Muscle layer of colon (tissue), 2 donors: Measurements from ENCODE around the gene NISCH.

Source experiments
- H3K27ac ChIP-seq: one replicate; pipeline ENCODE4 v1.7.0; 2013; ENCODE audit warnings: low read depth, mild to moderate bottlenecking, low read length, moderate library complexity
- H3K27me3 ChIP-seq, 2 donors: one replicate each; pipeline ENCODE4 v1.7.0; 2013; ENCODE audit warnings: low read length in 2 of 2, mild to moderate bottlenecking in 2 of 2; ENCODE audit not compliant: insufficient read depth in 2 of 2, control insufficient read depth in 1 of 2
- H3K36me3 ChIP-seq: one replicate; pipeline ENCODE4 v1.7.0; 2013; ENCODE audit warnings: mild to moderate bottlenecking, low read length; ENCODE audit not compliant: insufficient read depth
- H3K4me1 ChIP-seq: one replicate; pipeline ENCODE4 v1.7.0; 2013; ENCODE audit warnings: mild to moderate bottlenecking, low read length; ENCODE audit not compliant: insufficient read depth
- H3K4me3 ChIP-seq, 2 donors: one replicate each; pipeline ENCODE4 v1.7.0; 2013; ENCODE audit warnings: low read length in 2 of 2, low read depth in 1 of 2, mild to moderate bottlenecking in 1 of 2, moderate library complexity in 1 of 2
- H3K9ac ChIP-seq: one replicate; pipeline ENCODE4 v1.7.0; 2013; ENCODE audit warnings: low read length
- H3K9me3 ChIP-seq: one replicate; pipeline ENCODE4 v1.7.0; 2013; ENCODE audit warnings: mild to moderate bottlenecking, low read length
- donor health status: abdominal sarcoma.
- donor health status: Adenocarcinoma of cecum.

NISCH gene

DNA sequence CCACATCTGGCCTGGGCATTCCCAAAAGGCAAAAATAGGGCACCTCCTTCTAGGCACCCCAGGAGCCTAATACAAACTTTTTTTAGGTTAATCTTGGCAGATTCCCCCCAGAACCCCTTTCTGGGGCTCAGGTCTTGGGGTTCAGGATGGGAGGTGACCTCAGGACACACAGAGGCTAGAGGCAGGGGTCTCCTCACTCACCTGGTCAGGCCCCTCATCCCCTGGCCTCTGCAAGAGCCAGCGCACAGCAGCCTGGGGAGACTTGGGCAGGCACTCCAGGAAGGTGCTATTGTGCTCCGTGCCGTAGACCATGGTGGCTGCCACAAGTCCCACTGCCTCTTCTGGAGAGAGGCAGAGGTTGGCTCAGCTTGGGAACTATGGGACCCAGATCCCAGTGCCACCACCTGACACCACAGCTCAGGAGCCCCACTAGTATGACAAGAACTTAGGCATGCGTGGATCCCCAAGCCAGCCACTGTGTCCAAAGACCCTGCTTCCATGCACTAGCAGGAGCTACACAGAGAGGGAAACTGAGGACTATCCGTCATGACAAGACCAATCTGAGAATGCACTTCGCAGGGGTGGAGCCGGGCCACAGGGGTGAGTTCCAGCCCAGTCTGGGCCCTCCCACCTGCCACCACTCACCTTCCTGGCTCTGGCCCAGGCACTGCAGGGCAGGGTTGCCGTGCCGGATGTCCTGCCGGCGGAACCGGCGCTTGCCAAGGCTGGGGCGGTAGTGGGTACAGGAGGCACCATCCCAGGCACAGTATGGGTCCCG is 17.9 kb upstream of the NISCH start:
- H3K9ac ChIP-seq, result no peak overlapping the region
- no peaks in the 10 kb centered on the region for H3K36me3 ChIP-seq
- no peak overlapping the region for H3K4me3 ChIP-seq
- no peaks in the 10 kb centered on the region for H3K4me1 ChIP-seq
- no peaks in the 10 kb centered on the region for H3K9me3 ChIP-seq
- H3K27me3 ChIP-seq, result no peaks in the 10 kb centered on the region
- no peak overlapping the region for H3K27ac ChIP-seq

DNA sequence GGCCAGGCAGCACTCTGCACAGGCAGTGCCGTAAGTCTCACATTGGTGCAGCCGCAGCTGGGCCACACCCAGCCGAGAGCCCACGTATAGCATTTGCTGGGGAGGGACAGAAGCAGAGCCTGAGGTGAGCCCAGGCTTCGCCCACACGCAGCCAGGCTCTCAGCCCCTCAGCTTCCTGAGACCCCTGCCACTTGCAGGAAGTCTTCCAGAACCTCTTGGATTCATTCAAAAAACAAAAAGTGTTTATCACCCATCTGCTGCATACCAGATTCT is 17.4 kb upstream of the NISCH start:
- no peaks in the 10 kb centered on the region for H3K4me1 ChIP-seq
- H3K27me3 ChIP-seq, result no peaks in the 10 kb centered on the region
- no peaks in the 10 kb centered on the region for H3K36me3 ChIP-seq
- no peaks in the 10 kb centered on the region for H3K9me3 ChIP-seq
- H3K9ac ChIP-seq, result no peak overlapping the region
- no peak overlapping the region for H3K27ac ChIP-seq
- H3K4me3 ChIP-seq, result no peak overlapping the region

DNA sequence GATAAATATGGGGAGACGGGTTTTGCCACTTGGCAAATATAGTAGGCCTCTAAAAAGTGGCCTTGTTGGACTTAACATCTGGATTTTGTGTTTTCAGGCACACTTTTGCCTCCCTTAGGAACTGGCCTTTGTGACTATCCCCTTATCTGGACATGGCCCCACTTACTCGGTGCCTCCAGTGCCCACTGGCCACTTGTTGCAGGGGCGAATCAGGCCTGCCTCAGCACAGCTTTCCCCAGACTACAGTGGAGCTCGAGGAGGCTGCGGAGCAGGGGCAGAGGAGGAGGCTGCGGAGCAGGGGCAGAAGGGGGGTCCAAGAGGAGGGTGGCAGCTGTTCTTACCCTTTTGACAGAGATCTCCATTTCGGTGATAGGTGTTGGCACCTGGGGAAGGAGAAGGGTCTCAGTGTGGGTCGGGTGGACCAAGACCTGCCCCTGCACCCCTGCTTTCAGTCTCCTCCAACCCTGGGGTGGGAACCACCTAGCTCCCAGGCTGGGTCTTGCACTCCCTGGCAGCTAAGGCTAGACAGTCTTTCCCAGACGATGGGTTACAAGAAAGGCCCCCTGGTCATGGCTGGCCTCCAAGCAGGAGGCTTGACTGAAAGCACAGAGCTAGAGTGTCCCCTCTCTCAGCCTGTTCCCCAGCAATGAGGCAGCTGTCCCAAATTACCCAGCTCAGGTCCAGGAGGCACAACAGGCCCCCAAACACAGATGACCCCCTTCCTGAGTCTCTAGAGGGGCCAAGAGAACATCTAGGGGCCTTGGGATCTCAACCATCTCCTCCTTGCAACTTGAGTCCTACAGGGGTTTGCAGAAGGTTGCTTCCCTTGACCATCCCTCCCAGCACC is 16.6 kb upstream of the NISCH start:
- no peaks in the 10 kb centered on the region for H3K9me3 ChIP-seq
- no peaks in the 10 kb centered on the region for H3K4me1 ChIP-seq
- no peaks in the 10 kb centered on the region for H3K36me3 ChIP-seq
- H3K9ac ChIP-seq, result no peak overlapping the region
- no peak overlapping the region for H3K27ac ChIP-seq
- no peaks in the 10 kb centered on the region for H3K27me3 ChIP-seq
- no peak overlapping the region for H3K4me3 ChIP-seq

DNA sequence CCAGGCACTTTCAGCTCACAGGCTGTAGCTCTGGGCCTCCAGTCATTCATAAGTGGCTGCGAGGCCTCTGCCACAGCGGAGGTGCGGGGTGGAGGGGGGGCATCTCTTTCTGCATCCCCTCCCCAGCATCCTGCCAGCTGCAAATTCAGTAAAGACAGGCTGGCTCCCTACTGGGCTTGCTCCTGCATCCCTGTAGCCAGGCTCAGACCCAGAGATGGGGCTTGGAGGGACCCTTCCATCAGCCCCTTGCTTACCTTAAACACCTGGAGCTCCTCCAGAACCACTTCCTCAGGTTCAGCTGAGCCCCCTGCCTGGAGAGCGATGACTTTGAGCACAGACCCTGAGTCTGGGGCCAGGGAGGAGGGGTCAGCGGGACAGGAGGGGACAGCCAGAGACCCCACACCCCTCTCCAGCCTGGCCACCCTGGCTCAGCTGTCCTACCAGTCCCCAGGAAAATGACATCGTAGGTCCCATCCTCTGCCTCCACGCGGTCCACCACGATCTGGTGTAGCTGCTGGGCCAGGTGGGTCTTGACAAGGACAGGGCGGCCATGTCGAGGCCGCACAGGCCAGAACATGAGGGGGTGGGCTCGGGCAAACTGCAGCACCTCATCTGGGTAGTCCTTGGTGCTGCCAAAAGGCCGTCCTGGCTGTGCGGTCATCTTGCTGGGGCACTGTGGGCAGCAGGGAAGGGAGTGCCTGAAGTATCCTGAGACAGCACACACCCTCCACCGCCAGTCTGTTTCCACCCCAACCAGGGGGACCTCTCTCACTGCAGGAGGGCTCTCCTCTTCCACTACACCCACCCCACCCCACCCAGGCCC is 15.8 kb upstream of the NISCH start:
- no peaks in the 10 kb centered on the region for H3K36me3 ChIP-seq

DNA sequence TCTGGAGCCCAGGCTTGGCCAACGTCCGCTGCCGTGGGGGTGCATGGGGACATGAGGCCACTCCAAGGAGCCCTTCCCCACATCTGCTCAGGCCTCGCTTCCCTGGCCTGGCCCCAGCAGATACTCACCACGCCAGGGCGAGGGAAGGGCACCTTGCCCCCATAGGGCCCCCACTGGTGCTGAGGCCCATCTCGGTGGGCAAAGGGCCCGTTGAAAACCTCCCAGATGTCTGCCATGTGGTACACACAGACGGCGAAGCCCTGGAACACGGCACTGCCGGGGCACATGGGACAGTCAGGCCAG is 15.2 kb upstream of the NISCH start:
- Histone ChIP-seq H3K4me1 (peaks cover 2% of the 10 kb centered on the region), H3K27me3 (no peaks in the 10 kb centered on the region), H3K9ac (no peak overlapping the region), H3K36me3 (no peaks in the 10 kb centered on the region), H3K4me3 (no peak overlapping the region), H3K9me3 (no peaks in the 10 kb centered on the region), H3K27ac (no peak overlapping the region)

More for the DNA sequence above, 15.8 kb upstream of the NISCH start:
- H3K9ac ChIP-seq, result no peak overlapping the region
- no peak overlapping the region for H3K27ac ChIP-seq
- no peaks in the 10 kb centered on the region for H3K27me3 ChIP-seq
- no peak overlapping the region for H3K4me3 ChIP-seq
- H3K9me3 ChIP-seq, result no peaks in the 10 kb centered on the region
- H3K4me1 ChIP-seq, result no peaks in the 10 kb centered on the region

DNA sequence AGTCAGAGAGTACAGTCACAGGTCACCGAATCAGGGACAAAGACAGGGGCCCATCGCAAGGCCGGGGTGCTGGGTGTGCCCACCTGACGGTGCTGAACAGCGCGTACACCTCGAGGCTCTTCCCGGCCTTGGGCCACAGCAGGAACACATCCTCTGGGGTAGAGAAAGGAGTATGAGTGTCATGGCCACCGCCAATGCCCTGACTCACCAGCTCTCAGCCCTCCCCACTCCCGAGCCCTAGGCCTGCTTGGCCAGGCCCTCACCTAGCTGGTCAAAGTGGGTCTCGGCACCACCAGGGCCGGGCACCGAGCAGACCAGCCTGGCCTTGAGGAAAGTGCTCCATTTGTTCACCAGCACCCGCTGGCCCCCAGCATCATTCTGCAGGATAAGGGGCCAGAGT is 14.7 kb upstream of the NISCH start:
- Histone ChIP-seq H3K9me3 (no peaks in the 10 kb centered on the region), H3K27ac (no peak overlapping the region), H3K27me3 (no peaks in the 10 kb centered on the region), H3K4me3 (no peak overlapping the region), H3K9ac (no peak overlapping the region), H3K36me3 (no peaks in the 10 kb centered on the region), H3K4me1 (peaks cover 7% of the 10 kb centered on the region)

DNA sequence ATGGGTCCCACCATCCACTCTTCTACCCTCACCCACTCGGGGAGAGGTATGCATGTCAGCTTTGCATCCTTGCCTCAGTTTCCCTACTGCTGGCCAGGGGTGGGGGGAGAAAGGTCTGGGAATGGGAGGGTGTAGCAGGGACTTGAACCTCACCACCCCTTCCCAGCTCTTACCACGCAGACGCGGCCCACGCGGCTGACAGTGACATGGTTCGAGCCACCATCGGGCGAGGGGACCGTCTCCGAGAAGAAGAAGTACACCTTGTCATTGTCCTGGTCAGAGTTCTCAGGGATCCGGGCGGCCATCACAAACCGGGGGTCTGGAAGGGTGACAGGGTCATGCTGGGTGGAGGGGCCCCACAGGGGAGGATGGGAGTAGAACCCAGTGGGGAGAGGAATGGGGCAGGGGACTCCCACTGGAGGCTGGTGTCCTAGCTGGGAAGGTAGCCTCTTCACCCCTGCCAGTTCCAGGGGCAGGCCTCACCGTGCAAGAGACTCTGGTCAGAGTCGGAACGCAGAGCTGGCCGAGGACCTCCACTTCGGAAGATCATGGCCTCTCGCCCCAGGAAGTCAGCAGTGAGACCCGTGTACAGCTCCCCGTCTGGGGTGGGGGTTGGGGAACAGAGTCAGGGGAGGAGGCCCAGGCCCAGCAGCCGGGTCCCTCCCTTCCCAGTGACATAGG is 14.2 kb upstream of the NISCH start:
- Histone ChIP-seq H3K27me3 (no peaks in the 10 kb centered on the region), H3K36me3 (no peaks in the 10 kb centered on the region), H3K9ac (no peak overlapping the region), H3K27ac (no peak overlapping the region), H3K4me3 (no peak overlapping the region), H3K4me1 (peaks cover 8% of the 10 kb centered on the region), H3K9me3 (no peaks in the 10 kb centered on the region)

DNA sequence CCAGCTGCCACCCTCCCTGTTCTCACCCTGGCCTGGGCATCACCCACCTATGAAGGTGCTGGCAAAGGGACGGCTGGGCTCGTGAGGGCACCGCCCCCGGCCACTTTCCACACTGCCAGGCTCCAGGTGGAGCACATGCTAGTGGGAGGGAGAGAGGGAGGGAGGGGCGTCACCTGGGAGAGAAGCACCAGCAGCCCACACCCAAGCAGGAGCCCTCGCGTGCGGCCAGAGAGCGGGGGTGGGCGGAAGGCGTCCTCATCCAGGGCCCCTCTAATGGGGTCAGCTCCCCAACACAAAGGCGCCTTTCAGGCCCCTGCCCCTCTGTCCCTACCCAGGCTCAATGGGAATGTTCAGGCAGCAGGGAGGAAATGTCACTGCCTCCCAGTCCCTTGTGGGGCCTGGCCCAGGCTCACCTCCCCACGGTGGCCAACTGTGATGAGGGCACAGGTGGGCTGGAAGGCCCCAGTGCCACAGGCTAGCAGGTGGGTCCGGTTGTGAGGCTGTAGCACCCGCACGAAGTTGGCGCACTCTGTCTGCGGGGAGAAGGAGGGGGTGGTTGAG is 13.6 kb upstream of the NISCH start:
- no peak overlapping the region for H3K9ac ChIP-seq

DNA sequence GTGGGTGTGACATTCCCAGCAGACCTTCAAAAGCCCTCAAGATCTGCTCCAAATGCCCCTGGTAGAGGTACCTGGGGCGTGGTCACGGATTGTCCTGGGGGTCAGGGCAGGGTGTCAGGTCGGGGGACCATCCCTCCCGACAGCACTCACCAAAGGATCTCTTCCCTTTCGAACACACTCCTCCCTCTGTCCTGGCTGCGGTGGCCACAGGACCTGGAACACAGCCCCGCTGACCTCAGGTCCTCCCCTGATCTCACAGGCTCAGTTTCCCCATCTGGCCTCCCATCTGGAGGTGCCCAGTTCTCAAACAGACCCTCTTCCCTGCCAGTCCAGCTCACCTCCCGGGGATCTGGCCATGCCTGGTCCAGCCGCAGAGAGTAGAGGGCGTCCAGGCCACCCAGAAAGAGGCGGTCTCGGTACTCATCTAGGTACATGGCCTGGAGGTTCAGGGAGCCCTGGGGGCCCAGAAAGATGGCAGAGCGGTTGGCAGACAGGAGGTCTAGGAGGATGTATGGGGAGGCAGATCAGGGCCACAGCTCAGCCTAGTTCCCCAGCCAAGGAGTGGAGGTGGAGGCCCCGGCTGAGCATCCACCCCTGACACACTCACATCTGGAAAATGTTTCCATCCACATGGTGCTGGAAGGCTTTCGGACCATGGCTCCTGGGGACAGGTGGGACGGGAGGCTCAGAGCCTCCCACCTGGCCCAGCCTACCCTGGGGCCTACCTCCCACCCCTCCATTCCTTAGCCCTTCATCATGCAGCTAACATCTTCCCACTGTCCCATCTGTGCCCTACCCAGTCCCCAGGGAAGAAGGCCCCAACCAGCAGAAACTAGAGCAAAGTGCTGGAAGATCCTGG is 12.8 kb upstream of the NISCH start:
- Histone ChIP-seq H3K9ac (no peak overlapping the region), H3K9me3 (no peaks in the 10 kb centered on the region), H3K27ac (no peak overlapping the region), H3K36me3 (no peaks in the 10 kb centered on the region), H3K4me1 (peaks cover 13% of the 10 kb centered on the region), H3K4me3 (no peak overlapping the region), H3K27me3 (no peaks in the 10 kb centered on the region)

More for the DNA sequence above, 13.6 kb upstream of the NISCH start:
- Histone ChIP-seq H3K9me3 (no peaks in the 10 kb centered on the region), H3K4me1 (peaks cover 11% of the 10 kb centered on the region), H3K27me3 (no peaks in the 10 kb centered on the region), H3K27ac (no peak overlapping the region), H3K4me3 (no peak overlapping the region), H3K36me3 (no peaks in the 10 kb centered on the region)

DNA sequence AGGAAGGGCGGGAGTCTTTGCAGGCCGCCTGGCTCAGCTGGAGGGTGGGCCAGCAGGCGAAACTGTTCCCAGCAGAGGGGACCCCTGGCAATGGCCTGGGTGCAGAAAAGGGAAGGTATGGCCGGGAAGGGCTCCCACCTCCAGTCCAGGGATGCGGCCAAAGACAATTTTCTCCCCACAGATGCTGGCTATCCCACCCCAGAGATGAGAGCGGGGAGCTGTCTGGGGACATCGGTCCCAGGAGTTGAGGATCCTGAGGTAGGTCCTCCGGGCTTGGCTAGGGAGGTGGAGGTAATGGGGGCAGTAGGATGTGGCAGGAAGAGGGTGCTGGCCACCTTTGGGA is 12.2 kb upstream of the NISCH start:
- H3K9ac ChIP-seq, result no peak overlapping the region
- no peaks in the 10 kb centered on the region for H3K27me3 ChIP-seq
- no peak overlapping the region for H3K27ac ChIP-seq
- no peak overlapping the region for H3K4me3 ChIP-seq
- H3K9me3 ChIP-seq, result no peaks in the 10 kb centered on the region
- no peaks in the 10 kb centered on the region for H3K36me3 ChIP-seq
- H3K4me1 ChIP-seq, result peaks cover 13% of the 10 kb centered on the region
